Suprapubic skin (tissue), 4 donors: ENCODE measurements around the gene ZNF804B. TPM values are rescaled to one million over a fixed set of nuclear protein-coding genes. Genes with fewer than 3 reads are reported as not detected.

Source experiments
- DNase-seq, 2 donors: peaks; one replicate each; pipeline ENCODE4 v3.0.0-alpha.2; 2019; ENCODE audit warnings: low spot score in 2 of 2
- H3K27ac ChIP-seq: fragments of 200-600 bp; sonication (generic); one replicate; pipeline ENCODE4 v1.5.1; 2019
- H3K27me3 ChIP-seq: fragments of 200-600 bp; sonication (generic); one replicate; pipeline ENCODE4 v1.5.1; 2019
- H3K36me3 ChIP-seq: fragments of 200-600 bp; sonication (generic); one replicate; pipeline ENCODE4 v1.5.1; 2019
- H3K4me1 ChIP-seq: fragments of 200-600 bp; sonication (generic); one replicate; pipeline ENCODE4 v1.5.1; 2019
- H3K4me3 ChIP-seq: fragments of 200-600 bp; sonication (generic); one replicate; pipeline ENCODE4 v1.5.1; 2019; ENCODE audit warnings: mild to moderate bottlenecking
- H3K9me3 ChIP-seq: fragments of 200-600 bp; sonication (generic); one replicate; pipeline ENCODE4 v1.5.1; 2019
- CTCF ChIP-seq, 2 donors: fragments of 200-600 bp in 1 of 2; fragments of 450-650 bp in 1 of 2; sonication (generic) in 1 of 2; IDR thresholded peaks; one replicate each; pipeline ENCODE4 v1.5.1; 2016 to 2019; ENCODE audit warnings: antibody characterized with exemption in 2 of 2, mild to moderate bottlenecking in 1 of 2, moderate library complexity in 1 of 2
- EP300 ChIP-seq: sonication (generic); formaldehyde crosslinking; IDR thresholded peaks from one replicate; pipeline ENCODE4 v1.6.1; 2017; ENCODE audit warnings: antibody characterized with exemption
- POLR2A ChIP-seq, 2 donors: fragments of 450-650 bp; IDR thresholded peaks; one replicate each; pipeline ENCODE4 v1.6.1; 2017; ENCODE audit warnings: antibody characterized with exemption in 2 of 2, mild to moderate bottlenecking in 2 of 2, moderate library complexity in 2 of 2
- POLR2AphosphoS5 ChIP-seq, 3 donors: sonication (generic); formaldehyde crosslinking; IDR thresholded peaks; one replicate each; pipeline ENCODE4 v1.6.1; 2017; ENCODE audit warnings: antibody characterized with exemption in 3 of 3
- WGBS: methylation state at CpG from one replicate; pipeline ENCODE4 v1.1.5; 2018; 5-methylcytosine and 5-hydroxymethylcytosine counted together
- total RNA-seq, 4 donors: library from RNA; depleted of rRNA; stranded (reverse); fragments of >200 nt; gene quantifications; one replicate each; pipeline ENCODE4 v1.1.0, GENCODE V29; 2016

The ZNF804B gene
- total RNA-seq, 4 donors from 2014 or later: not detected

GRCh38 chr7:88792361-88792760 is 32.9 kb downstream of the ZNF804B start:
- H3K9me3 ChIP-seq: no peaks in the 10 kb centered on the region
- no peak for TF ChIP-seq CTCF (IDR thresholded peaks at IDR 0.05)
- no peak for TF ChIP-seq POLR2A (IDR thresholded peaks at IDR 0.05)
- no peak for TF ChIP-seq EP300
- no peak for TF ChIP-seq POLR2AphosphoS5 (IDR thresholded peaks at IDR 0.05)
- H3K4me3 ChIP-seq: no peak overlapping the region
- H3K27me3 ChIP-seq: no peaks in the 10 kb centered on the region
- no peaks in the 10 kb centered on the region for H3K4me1 ChIP-seq
- WGBS: 75% methylated on average over 3 of the region's 3 CpGs
- H3K36me3 ChIP-seq: no peaks in the 10 kb centered on the region
- DNase-seq: no peak
- H3K27ac ChIP-seq: no peak overlapping the region

GRCh38 chr7:88795553-88795952 is 36.1 kb downstream of the ZNF804B start, which contains the start of gene TEX47:
Gene TEX47, minus strand, starts transcription at chr7:88795737. Its CDS starts 795 bp downstream, at chr7:88794942.
- H3K4me3 ChIP-seq: no peak within 1 kb of the TSS
- no peak for DNase-seq
- no peaks in the 10 kb centered on the region for H3K36me3 ChIP-seq
- TF ChIP-seq POLR2AphosphoS5 (IDR thresholded peaks at IDR 0.05): no peak
- TF ChIP-seq CTCF (IDR thresholded peaks at IDR 0.05): no peak
- no peak for TF ChIP-seq POLR2A (IDR thresholded peaks at IDR 0.05)
- TF ChIP-seq EP300: no peak
- H3K4me1 ChIP-seq: no peaks in the 10 kb centered on the region
- H3K27ac ChIP-seq: no peak within 1 kb of the TSS
- no peaks in the 10 kb centered on the region for H3K27me3 ChIP-seq
- no peaks in the 10 kb centered on the region for H3K9me3 ChIP-seq
- WGBS: 62% methylated on average over 7 of the region's 7 CpGs

- H3K27ac ChIP-seq: no peak overlapping the region
- DNase-seq: no peak
- no peaks in the 10 kb centered on the region for H3K27me3 ChIP-seq
- no peak for TF ChIP-seq POLR2AphosphoS5 (IDR thresholded peaks at IDR 0.05)
- no peak for TF ChIP-seq CTCF (IDR thresholded peaks at IDR 0.05)
- TF ChIP-seq POLR2A (IDR thresholded peaks at IDR 0.05): no peak
- TF ChIP-seq EP300: no peak
- WGBS: 46% methylated on average over 3 of the region's 3 CpGs
- H3K9me3 ChIP-seq: no peaks in the 10 kb centered on the region
- H3K4me3 ChIP-seq: no peak overlapping the region
- H3K4me1 ChIP-seq: no peaks in the 10 kb centered on the region
- H3K36me3 ChIP-seq: no peaks in the 10 kb centered on the region
These were observed 41.5 kb downstream of the ZNF804B start for GRCh38 chr7:88801046-88801445.

GRCh38 chr7:88806280-88807037 is 47.0 kb downstream of the ZNF804B start:
- 89% methylated on average over 2 of the region's 2 CpGs for WGBS
- no peak for TF ChIP-seq POLR2A (IDR thresholded peaks at IDR 0.05)
- no peak for TF ChIP-seq EP300
- TF ChIP-seq CTCF (IDR thresholded peaks at IDR 0.05): no peak
- no peak for TF ChIP-seq POLR2AphosphoS5 (IDR thresholded peaks at IDR 0.05)

GRCh38 chr7:88818552-88818951 is 59.1 kb downstream of the ZNF804B start:
- Histone ChIP-seq H3K27ac (no peak overlapping the region), H3K36me3 (no peaks in the 10 kb centered on the region), H3K9me3 (no peaks in the 10 kb centered on the region), H3K27me3 (no peaks in the 10 kb centered on the region), H3K4me1 (no peaks in the 10 kb centered on the region), H3K4me3 (no peak overlapping the region)
- TF ChIP-seq POLR2A (IDR thresholded peaks at IDR 0.05): no peak
- TF ChIP-seq EP300: no peak
- TF ChIP-seq POLR2AphosphoS5 (IDR thresholded peaks at IDR 0.05): no peak
- no peak for TF ChIP-seq CTCF (IDR thresholded peaks at IDR 0.05)
- no peak for DNase-seq

More at GRCh38 chr7:88806280-88807037, 47.0 kb downstream of the ZNF804B start:
- Histone ChIP-seq H3K27me3 (no peaks in the 10 kb centered on the region), H3K4me1 (no peaks in the 10 kb centered on the region), H3K36me3 (no peaks in the 10 kb centered on the region), H3K9me3 (no peaks in the 10 kb centered on the region), H3K4me3 (no peak overlapping the region), H3K27ac (no peak overlapping the region)
- no peak for DNase-seq
